ENCODE data around the gene MYBBP1A.

Gene MYBBP1A

DNA sequence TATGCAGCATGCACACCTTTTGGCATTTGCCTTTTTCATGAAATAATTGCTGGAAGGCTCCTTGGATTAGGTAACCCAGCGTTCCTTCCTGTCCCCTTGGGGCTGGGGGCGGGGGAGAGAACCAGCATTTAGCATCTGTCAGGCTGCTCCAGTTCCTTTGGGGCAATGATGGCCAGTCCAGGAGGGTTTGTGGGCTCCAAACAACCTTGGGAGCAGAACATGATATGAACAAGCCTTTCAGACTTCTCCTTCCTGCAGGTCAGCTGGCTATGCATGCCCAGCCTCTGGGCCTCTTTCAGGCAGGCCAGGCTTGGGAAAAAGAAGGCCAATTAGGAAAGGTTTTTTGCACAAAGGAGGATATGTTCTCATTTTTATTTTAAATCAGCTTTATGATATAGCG is 28.0 kb upstream of the MYBBP1A start:
- TF ChIP-seq GATA2 (IDR thresholded peaks at IDR 0.05; ENCODE audit: low read depth, low read length) (no peak), GATA3 (IDR thresholded peaks at IDR 0.05; ENCODE audit: low read depth, low read length) (no peak)

DNA sequence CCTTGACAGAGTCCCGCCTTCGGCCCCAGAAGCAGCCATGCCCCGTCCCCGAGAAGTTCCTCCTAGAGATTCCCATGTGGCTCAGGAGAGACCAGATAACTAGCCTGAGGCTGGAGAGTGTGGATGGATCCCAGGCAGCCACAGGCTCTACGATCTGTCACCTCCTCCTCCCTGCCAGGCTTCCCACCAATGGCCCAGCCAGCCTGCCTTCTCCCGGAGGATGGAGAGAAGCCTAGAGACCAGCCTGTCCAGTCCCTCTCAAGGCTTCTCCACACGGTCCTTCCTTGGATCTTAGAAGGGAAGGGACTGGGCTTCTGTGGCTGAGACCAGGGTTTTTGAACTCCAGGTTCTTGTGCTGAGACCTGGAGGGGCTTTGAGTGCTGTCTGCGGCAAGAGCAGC is 27.5 kb upstream of the MYBBP1A start:
- TF ChIP-seq GATA3 (IDR thresholded peaks at IDR 0.05; ENCODE audit: low read depth, low read length) = no peak
- no peak for TF ChIP-seq GATA2 (IDR thresholded peaks at IDR 0.05; ENCODE audit: low read depth, low read length)

DNA sequence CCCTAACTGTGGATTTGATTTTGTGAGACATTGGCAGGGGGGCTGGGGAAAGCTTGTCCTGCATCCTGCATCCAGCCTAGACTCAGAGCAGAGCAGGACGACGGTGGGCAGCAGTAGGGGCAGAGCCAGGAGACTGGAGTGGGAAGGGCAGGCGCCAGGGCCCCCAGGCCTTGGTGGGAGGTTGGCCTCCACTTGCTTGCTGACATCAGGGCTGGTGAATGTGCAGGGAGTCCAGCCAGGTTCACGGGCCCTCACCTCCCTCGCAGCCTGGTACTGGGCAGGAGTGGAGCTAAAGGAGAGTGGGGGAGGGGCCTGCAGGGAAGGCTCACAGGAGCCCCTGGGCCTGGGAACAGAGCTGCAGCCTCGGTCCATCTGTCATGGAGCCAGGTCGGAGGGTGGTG is 26.9 kb upstream of the MYBBP1A start:
- no peak for TF ChIP-seq GATA3 (IDR thresholded peaks at IDR 0.05; ENCODE audit: low read depth, low read length)
- no peak for TF ChIP-seq GATA2 (IDR thresholded peaks at IDR 0.05; ENCODE audit: low read depth, low read length)

DNA sequence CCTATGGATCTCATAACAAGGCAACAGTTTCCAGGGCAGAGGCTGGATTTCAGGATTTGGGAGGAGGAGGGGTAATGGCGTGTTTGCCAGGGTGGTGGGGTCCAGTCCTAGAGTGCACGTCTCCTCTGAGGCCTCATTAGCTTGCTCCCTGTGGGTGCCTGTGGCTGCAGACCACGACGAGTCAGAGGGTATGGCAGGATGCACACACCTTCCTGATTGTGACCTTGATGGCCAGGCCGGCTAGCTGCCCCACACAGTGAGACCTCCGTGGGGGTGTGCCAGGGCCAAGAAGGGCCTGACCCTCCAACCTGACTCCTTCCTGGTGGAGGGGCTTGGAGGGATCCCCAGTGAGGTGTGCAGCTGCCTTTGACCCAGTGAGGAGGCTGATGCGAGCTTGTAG is 25.1 kb upstream of the MYBBP1A start:
- TF ChIP-seq GATA3 (IDR thresholded peaks at IDR 0.05; ENCODE audit: low read depth, low read length) = no peak
- no peak for TF ChIP-seq GATA2 (IDR thresholded peaks at IDR 0.05; ENCODE audit: low read depth, low read length)

DNA sequence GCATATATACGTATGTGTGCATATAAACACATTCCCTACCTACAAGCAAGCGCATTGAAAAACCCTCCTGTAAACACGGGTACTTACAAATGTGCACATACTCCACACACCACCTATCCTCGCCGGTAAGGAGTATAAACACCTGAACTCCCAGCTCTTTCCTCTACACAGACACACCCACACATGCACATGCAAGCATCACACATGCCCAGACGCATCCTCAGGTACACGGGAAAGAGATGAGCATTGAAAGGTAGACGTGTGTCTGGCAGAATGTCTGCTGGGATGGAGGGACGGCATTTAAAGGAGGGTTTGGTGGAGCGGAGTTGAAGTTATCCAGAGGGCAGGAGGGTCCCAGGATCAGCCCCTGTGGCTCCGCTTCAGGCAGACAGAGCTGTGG is 24.5 kb upstream of the MYBBP1A start:
- no peak for TF ChIP-seq GATA3 (IDR thresholded peaks at IDR 0.05; ENCODE audit: low read depth, low read length)
- TF ChIP-seq GATA2 (IDR thresholded peaks at IDR 0.05; ENCODE audit: low read depth, low read length) = no peak

DNA sequence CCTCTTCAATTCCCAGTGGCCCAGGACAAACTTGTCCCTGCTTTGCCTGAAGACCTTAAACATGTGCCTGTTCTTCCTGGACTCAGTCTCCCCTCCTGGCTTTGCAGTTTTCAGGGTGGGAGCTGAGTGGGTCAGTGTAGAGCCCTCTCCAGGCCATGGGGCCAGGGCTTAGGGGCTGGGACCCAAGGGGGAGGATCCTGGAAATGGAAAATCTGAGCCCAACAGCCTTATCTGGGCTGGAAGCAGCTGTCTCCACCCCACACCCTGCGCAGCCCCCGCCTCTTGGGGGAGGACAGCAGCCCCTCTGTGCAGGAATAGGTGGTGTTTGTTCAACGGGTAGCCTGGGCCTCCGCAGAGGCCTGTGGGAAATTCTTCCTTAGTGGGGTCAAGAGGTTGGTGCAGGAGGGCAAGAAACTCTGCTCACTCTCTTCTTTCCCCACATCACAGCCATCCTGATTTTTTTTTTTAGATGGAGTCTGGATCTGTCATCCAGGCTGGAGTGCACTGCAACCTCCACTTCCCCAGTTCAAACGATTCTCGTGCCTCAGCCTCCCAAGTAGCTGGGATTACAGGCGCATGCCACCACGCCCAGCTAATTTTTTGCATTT is 22.3 kb upstream of the MYBBP1A start:
- no peak for TF ChIP-seq GATA3 (IDR thresholded peaks at IDR 0.05; ENCODE audit: low read depth, low read length)
- TF ChIP-seq GATA2 (IDR thresholded peaks at IDR 0.05; ENCODE audit: low read depth, low read length) = no peak

DNA sequence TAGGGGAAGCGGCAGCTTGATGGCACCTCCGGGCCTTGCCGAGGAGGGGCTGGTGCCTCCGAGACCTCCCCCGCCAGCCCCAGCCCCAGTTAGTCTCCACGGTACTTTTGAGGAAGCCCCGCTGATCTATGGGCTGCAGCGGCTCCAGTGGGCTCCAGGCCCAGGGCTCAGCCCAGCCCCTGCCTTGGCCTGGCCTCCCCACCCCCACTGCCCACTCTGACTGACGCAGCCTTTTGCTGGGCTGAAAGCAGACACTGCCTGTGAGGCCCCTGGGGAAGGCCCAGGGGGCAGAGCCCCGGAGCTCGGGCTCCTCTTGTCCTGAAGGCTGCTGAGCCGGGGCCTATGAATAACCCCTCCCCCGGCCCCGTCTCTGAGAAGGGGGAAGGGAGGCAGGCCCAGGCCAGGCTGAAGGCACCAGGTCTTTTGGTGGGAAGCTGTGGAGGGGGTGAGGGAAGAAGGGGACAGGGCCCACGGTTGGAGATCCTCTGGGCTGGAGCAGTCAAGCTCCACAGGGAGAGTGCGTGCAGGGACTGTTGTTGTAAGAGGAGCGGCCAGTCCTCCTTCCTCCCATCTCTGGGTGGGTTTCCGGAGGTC is 21.6 kb upstream of the MYBBP1A start:
- TF ChIP-seq GATA3 (IDR thresholded peaks at IDR 0.05; ENCODE audit: low read depth, low read length) (no peak), GATA2 (IDR thresholded peaks at IDR 0.05; ENCODE audit: low read depth, low read length) (no peak)

DNA sequence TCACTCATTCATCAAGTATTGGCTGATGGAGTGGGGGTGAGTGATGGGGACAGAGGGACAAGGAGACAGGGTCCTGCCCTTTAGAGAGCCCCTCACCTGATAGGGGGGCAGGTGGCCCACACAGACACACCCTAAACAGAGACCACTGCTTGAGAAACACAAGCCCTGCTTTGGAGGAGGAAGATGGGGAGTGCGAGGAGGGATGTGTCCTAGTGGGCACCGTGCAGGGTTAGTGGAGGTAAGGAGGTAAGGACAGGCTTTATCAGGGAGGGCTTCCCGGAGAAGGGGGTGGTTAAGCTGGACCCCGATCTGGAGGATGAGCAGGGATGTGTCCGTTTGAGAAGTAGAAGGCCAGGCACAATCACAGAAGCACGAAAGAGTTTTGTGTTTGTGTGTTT is 21.0 kb upstream of the MYBBP1A start:
- TF ChIP-seq GATA2 (IDR thresholded peaks at IDR 0.05; ENCODE audit: low read depth, low read length) (no peak), GATA3 (IDR thresholded peaks at IDR 0.05; ENCODE audit: low read depth, low read length) (no peak)

DNA sequence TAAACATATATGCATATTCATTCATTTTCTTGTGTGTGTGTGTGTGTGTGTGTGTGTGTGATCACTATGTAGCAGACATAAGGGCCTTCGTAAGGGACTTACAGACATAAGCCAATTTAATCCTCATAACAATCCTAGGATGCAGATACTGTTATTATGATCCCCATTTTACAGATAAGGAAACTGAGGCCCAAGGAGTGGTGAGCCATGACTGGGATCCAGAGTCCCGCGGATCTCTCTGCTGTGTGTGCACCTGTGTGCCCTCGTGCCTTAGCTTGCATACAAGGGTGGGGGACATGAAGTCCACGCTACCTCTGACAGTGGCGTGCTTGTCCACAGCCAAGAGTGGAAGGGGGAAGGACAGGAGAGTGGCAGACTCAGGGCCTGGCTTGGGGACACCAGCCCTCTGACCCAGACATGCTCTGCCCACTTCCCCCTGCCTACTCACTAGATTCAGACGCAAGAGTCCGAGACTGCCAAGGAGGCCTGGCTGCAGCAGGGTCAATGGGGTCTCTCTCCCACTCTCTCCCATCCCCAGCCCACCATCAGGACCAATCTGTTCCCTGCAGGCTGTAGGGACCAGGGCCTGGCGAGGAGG is 19.4 kb upstream of the MYBBP1A start:
- TF ChIP-seq GATA2 (IDR thresholded peaks at IDR 0.05; ENCODE audit: low read depth, low read length) (no peak), GATA3 (IDR thresholded peaks at IDR 0.05; ENCODE audit: low read depth, low read length) (no peak)

DNA sequence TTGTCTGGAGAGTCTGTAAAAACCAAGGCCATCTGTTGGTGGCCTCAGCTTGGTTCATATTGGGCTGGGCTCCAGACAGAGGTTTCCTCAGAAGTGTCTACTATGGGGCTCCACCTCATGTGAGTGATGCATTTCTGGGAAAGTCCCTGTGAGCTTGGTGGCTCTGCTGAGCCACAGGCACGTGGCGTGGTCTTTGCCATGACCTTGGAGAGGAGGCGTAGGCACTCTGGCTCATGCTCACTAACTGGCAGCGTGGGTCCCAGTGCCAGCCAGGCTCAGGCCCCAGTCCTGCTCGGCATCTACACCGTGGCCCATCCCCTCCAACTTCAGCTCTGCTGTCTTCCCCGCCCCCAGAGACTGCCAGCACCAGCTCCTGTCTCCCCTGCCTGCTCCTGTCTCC is 18.5 kb upstream of the MYBBP1A start:
- TF ChIP-seq GATA2 (IDR thresholded peaks at IDR 0.05; ENCODE audit: low read depth, low read length) = no peak
- no peak for TF ChIP-seq GATA3 (IDR thresholded peaks at IDR 0.05; ENCODE audit: low read depth, low read length)

DNA sequence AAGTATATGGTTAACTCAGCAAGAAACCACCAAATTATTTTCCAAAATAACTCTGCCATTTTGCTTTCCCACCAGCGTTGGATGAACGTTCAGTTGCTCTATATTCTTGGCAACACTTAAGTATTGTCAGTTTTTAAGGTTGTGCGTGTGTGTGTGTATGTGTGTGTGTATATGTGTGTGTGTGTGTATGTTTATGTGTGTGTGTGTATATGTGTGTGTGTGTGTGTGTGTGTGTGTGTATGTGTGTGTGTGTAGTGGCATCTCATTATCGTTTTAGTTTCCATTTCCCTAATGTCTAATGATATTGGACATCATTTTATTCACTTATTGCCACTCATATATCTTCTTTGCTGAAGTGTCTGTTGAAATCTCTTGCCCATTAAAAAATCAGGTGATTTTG is 17.9 kb upstream of the MYBBP1A start:
- TF ChIP-seq GATA2 (IDR thresholded peaks at IDR 0.05; ENCODE audit: low read depth, low read length) (no peak), GATA3 (IDR thresholded peaks at IDR 0.05; ENCODE audit: low read depth, low read length) (no peak)

DNA sequence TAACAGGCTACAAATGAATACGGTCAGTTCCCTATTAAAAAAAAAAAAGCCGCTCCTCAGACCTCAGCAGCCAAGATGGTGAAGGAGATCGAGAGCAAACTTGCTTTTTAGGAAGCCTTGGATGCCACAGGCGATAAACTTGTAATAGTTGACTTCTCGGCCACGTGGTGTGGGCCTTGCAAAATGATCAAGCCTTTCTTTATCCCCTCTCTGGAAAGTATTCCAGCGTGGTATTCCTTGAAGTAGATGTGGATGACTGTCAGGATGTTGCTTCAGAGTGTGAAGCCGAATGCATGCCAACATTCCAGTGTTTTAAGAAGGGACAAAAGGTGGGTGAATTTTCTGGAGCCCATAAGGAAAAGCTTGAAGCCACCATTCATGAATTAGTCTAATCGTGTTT is 16.9 kb upstream of the MYBBP1A start:
- no peak for TF ChIP-seq GATA3 (IDR thresholded peaks at IDR 0.05; ENCODE audit: low read depth, low read length)
- no peak for TF ChIP-seq GATA2 (IDR thresholded peaks at IDR 0.05; ENCODE audit: low read depth, low read length)

DNA sequence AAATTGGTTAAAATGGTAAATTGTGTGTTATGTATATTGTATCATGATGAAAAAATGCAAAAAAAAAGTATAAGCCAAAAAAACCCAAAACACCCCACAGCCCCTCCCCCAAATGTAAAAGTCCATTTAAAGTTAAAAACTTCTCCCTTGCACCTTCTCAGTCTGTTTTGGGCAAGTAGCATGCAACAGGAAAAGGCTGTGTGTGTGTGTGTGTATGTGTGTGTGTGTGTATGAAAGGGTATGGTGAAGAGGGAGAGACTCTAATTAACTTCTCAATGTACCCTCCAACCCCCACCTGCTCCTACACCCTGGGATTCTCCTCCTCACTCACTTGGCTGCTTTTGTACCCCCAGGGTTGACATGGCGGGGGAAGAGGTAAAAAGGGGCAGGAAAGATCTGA is 14.4 kb upstream of the MYBBP1A start:
- TF ChIP-seq GATA2 (IDR thresholded peaks at IDR 0.05; ENCODE audit: low read depth, low read length) (no peak), GATA3 (IDR thresholded peaks at IDR 0.05; ENCODE audit: low read depth, low read length) (no peak)

DNA sequence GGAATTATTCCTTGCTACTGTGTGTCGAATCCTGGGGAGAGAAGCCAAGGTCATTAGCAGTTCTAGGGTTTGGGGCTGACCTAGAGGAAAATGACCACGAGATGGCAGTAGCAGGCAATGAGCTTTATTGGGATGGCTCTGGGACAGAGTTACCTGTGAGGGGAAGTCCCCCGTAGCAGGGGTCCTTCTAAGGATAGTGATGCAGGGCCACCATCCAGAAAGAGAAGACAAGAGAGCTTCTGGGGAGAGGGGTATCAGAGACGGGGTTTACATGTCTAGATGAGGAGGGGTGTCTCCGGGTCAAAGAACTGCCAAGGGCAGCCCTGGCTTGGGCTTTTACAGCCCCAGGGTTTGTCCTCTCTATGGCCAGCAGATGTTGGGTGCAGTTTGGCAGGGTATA is 11.6 kb upstream of the MYBBP1A start:
- TF ChIP-seq GATA2 (IDR thresholded peaks at IDR 0.05; ENCODE audit: low read depth, low read length) = no peak
- TF ChIP-seq GATA3 (IDR thresholded peaks at IDR 0.05; ENCODE audit: low read depth, low read length) = no peak

All from SH-SY5Y (cell line).